ENCODE data around the gene FARP1.

FARP1 gene

GRCh38 chr13:98492335-98493041 lies 349.6 kb downstream of the FARP1 start:
- FAIRE-seq, result no peak

GRCh38 chr13:98493042-98493712 lies 350.3 kb downstream of the FARP1 start:
- FAIRE-seq, result no peak

GRCh38 chr13:98494769-98495168 lies 351.9 kb downstream of the FARP1 start:
- FAIRE-seq, result no peak

- FAIRE-seq, result no peak
Observed at GRCh38 chr13:98495627-98496478, 353.0 kb downstream of the FARP1 start.

- no peak for FAIRE-seq
Observed at GRCh38 chr13:98496479-98496791, 353.5 kb downstream of the FARP1 start.

GRCh38 chr13:98496966-98497365 lies 354.1 kb downstream of the FARP1 start:
- FAIRE-seq, result no peak

GRCh38 chr13:98500963-98501421 lies 358.1 kb downstream of the FARP1 start:
- no peak for FAIRE-seq

- FAIRE-seq, result no peak
Observed at GRCh38 chr13:98503175-98504028, 360.5 kb downstream of the FARP1 start.

- FAIRE-seq, result no peak
Observed at GRCh38 chr13:98504029-98504351, 361.1 kb downstream of the FARP1 start.

GRCh38 chr13:98504371-98504963 lies 361.6 kb downstream of the FARP1 start:
- no peak for FAIRE-seq

All from islet of Langerhans (tissue), 1 donor.